Ecto neural progenitor cell (in vitro differentiated cells): Measurements from ENCODE around the gene LETM1.

Source experiments
- DNase-seq: peaks from one replicate; pipeline ENCODE4 v3.0.0-alpha.2; 2018; ENCODE audit warnings: low spot score

The LETM1 gene

GRCh38 chr4:1806596-1807331, 49.2 kb downstream of the LETM1 start:
- DNase-seq = no peak

- DNase-seq = no peak
Observed at GRCh38 chr4:1806223-1806564, 49.8 kb downstream of the LETM1 start.

- DNase-seq = no peak
Observed at GRCh38 chr4:1805493-1806222, 50.3 kb downstream of the LETM1 start.

GRCh38 chr4:1804638-1805492, 51.1 kb downstream of the LETM1 start:
- no peak for DNase-seq

GRCh38 chr4:1803523-1804423, 52.2 kb downstream of the LETM1 start:
- DNase-seq = no peak

GRCh38 chr4:1802720-1803522, 53.0 kb downstream of the LETM1 start:
- no peak for DNase-seq

- no peak for DNase-seq
Observed at GRCh38 chr4:1802151-1802715, 53.7 kb downstream of the LETM1 start.

GRCh38 chr4:1801286-1801958, 54.5 kb downstream of the LETM1 start:
- no peak for DNase-seq

GRCh38 chr4:1800805-1801204, 55.2 kb downstream of the LETM1 start:
- DNase-seq = no peak

- no peak for DNase-seq
Observed at GRCh38 chr4:1799387-1800375, 56.3 kb downstream of the LETM1 start.

- no peak for DNase-seq
Observed at GRCh38 chr4:1798580-1799386, 57.2 kb downstream of the LETM1 start.

GRCh38 chr4:1797861-1798579, 57.9 kb downstream of the LETM1 start:
- no peak for DNase-seq

GRCh38 chr4:1797298-1797860, 58.6 kb downstream of the LETM1 start:
- no peak for DNase-seq

GRCh38 chr4:1796486-1797204, 59.3 kb downstream of the LETM1 start:
- DNase-seq = no peak

GRCh38 chr4:1795299-1796195, 60.4 kb downstream of the LETM1 start:
- no peak for DNase-seq
